HG02610 (cell line): ENCODE results near the gene KIF4B.
A peak's percentile ranks its signal among the peaks of the same experiment; 100 is the strongest.
"Not testable (repeated sequence)": the region's sequence is repeated elsewhere in the genome, so short reads cannot be mapped to it uniquely, and the experiment has no call there.

Experiments used
- ATAC-seq: cut with Tn5 transposase; IDR thresholded peaks from one replicate; pipeline ENCODE4 v1.9.1; 2021; ENCODE audit warnings: mild to moderate bottlenecking, moderate library complexity; ENCODE audit not compliant: unreplicated experiment

Gene KIF4B

DNA sequence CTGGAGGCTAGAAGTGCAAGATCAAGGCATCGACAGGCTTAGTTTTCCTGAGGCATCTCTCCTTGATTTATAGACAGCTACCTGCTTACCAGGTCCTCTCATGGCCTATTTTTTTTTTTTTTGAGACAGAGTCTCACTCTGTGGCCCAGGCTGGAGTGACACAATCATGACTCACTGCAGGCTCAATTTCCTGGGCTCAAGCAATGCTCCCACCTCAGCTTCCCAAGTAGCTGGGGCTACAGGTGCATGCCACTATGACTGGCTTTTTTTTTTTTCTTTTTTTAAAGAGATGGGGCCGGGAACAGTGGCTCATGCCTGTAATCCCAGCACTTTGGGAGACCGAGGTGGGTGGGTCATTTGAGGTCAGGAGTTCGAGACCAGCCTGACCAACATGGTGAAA lies 10.8 kb upstream of the KIF4B start:
- not testable (repeated sequence) for ATAC-seq

- no peak for ATAC-seq
These were observed 9.3 kb upstream of the KIF4B start for GRCh38 chr5:155004138-155004744.

GRCh38 chr5:155006265-155006664 lies 7.3 kb upstream of the KIF4B start:
- ATAC-seq, result not testable (repeated sequence)

DNA sequence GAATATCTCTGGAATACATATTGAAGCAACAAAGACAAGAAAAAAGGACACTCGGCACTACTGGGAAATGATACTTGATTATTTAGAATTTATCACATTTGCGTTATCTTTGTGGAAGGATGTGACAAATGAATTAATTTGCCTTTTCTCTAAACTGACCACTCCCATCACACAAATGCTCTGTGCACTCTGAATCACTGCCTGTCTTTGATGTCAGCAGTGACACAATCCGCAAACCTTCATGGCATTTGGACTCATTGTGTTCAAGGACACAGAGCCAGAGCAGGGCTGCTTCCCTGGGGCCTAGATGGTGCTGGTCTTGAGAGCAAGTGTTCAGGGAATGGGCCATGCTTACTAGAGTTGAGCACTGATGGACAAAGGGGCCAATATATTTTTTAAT lies 4.9 kb upstream of the KIF4B start:
- no peak for ATAC-seq

DNA sequence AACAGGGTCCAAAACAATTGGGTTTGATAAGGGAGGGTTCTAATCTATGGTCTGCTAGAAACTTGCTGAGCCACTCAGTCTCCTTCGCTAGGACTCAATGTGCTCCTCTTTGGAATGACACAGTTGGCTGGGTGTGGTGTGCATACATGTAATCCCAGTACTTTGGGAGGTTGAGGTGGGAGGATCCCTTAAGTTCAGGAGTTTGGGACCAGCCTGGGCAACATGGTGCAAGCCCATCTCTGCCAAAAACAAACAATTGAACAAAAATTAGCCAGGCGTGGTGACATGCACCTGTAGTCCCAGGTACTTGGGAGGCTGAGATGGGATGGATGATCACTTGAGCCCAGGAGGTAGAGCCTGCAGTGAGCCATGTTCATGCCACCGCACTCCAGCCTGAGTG lies 2.7 kb upstream of the KIF4B start:
- ATAC-seq, result no peak

DNA sequence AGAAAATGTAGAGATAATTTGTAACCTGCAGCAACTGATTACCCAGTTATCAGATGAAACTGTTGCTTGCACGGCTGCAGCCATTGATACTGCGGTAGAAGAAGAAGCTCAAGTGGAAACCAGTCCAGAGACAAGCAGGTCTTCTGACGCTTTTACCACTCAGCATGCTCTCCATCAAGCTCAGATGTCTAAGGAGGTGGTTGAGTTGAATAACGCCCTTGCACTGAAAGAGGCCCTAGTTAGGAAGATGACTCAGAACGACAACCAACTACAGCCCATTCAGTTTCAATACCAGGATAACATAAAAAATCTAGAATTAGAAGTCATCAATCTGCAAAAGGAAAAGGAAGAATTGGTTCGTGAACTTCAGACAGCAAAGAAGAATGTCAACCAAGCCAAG lies 1.7 kb downstream of the KIF4B start:
- no peak for ATAC-seq

DNA sequence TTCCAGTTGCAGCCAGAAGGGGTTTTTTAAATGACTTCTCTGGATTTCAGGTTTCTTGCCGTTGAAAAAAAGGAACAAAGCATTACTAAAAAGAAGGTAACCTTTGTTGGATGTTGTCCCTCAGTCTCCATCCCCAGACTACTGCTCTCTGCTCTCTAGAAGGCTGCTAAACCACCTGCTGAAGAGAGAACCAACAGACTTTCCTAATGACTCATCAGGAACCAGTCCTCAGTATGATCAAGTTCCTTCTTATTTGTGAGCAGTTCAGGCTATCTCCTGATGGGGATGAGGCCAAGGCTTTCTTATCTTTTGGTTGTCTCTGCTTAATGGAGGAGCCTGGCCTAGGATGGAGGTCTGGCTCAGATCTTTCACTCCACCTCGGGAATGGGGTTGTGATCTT lies 4.1 kb downstream of the KIF4B start:
- ATAC-seq, result peak; percentile 97

GRCh38 chr5:155019601-155020226 lies 6.2 kb downstream of the KIF4B start:
- ATAC-seq, result no peak

GRCh38 chr5:155021842-155022241 lies 8.3 kb downstream of the KIF4B start:
- ATAC-seq, result no peak

- ATAC-seq, result no peak
These were observed 9.8 kb downstream of the KIF4B start for GRCh38 chr5:155023320-155023719.

DNA sequence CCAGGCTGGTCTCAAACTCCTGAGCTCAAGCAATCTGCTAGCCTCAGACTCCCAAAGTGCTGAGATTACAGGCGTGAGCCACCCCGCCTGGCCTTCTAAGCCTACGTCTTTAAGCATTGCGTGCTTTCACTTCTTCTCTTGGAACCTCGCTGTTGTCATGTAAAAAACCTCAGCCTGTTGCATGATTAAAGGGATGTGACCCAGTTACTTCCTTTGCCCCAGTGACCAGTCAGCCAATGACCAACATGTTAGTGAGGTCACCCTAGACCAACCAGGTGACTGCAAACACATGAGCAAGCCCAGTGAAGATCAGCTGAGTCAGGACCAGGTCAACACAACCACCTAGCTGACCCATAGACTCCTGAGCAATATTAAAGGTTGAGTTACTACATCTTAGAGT lies 10.5 kb downstream of the KIF4B start:
- ATAC-seq, result no peak

DNA sequence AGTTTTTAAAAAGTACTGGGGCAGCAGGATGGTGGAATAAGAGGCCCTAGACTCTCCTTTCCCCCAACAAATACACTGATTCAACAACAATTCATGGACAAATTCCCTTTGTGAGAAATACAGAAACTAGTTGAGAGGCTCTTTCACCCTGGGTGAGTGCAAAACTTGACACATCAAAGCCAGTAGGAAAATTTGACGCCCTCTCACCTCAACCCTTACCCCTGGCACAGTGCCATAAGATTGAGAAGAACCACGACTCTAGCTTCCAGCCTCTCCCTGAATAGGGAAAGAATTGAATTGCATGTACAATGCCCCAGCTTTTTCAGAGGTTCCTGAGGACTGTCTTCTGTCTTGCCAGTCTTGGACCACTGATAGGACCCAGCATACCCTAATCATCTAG lies 12.3 kb downstream of the KIF4B start:
- no peak for ATAC-seq

- ATAC-seq, result peak; percentile 48
These were observed 14.6 kb downstream of the KIF4B start for GRCh38 chr5:155027993-155028629.

- no peak for ATAC-seq
These were observed 15.7 kb downstream of the KIF4B start for GRCh38 chr5:155029240-155029639.

- not testable (repeated sequence) for ATAC-seq
These were observed 20.7 kb downstream of the KIF4B start for GRCh38 chr5:155034145-155034744.

DNA sequence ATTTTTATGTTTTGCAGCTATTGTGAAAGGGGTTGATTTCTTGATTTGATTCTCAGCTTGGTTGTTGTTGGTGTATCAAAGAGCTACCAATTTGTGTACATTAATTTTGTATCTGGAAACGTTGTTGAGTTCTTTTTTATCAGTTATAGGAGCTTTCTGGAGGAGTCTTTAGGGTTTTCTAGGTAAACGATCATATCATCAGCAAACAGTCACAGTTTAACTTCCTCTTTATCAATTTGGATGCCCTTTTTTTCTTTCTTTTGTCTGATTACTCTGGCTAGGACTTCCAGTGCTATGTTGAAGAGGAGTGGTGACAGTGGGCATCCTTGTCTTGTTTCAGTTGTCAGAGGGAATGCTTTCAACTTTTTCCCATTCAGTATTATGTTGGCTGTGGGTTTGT lies 21.5 kb downstream of the KIF4B start:
- not testable (repeated sequence) for ATAC-seq

- no peak for ATAC-seq
These were observed 27.6 kb downstream of the KIF4B start for GRCh38 chr5:155040984-155041653.

DNA sequence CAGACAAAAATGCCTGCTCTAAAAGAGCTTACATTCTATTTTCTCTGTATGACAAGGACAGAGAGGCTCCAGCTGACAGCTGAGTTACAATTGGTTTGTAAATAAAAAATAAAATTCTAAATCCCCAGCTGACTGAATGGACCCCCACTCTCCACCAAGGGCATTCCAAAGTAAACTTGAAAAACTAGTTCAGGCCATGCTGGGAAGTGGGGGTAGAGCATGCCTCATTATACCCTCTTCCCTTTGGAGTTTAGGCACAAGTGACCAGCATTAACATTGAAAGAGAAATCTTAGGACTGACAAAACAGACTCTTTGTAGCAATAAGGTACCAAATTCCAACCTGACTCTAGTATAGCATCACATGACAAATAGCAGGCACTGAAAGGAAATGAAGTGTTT lies 31.0 kb downstream of the KIF4B start:
- ATAC-seq, result no peak

GRCh38 chr5:155046591-155046990 lies 33.0 kb downstream of the KIF4B start:
- no peak for ATAC-seq

GRCh38 chr5:155047818-155048217 lies 34.3 kb downstream of the KIF4B start:
- no peak for ATAC-seq

DNA sequence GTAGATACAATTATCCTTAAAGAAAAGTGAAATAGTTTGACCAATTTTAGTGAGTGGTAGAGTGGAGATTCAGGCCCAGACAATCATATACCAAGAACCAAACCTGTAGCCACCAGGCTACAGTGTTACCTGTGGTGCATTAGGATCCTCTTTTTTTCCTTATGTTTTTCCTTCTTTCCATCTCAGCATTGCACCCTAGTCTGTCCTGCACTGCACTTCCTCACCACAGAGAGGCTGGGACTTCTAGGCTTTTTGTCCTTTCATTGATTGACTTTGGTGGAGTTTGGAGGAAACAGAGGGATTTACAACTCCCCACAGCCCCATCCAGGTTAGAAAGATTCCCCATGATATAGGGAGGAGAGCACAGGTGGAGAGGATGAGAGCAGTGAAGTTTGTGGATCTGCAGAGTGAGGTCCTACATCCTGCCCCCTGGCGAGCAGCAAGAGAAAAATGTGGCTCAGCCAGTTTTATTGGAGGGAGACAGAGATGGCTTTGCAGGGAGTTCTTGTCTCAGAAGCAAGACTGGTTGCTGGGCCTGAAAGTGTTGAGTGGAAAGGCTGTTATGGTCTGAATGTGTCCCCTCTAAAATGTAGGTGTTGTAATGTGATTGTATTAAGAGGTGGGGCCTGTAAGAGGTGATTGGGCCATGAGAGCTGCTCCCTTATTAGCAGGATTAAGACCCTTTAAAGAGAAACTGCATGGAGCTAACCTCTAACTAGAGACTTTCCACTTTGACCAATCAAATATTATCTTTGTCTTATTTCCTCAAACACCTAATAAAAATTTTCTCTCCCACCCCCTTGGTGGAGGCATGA lies 36.2 kb downstream of the KIF4B start:
- ATAC-seq, result no peak
